ENCODE data around the gene TMEM200A. TPM values are rescaled to one million over a fixed set of nuclear protein-coding genes. Genes with fewer than 3 reads are reported as not detected.
A peak's percentile ranks its signal among the peaks of the same experiment; 100 is the strongest.

Gene TMEM200A
- total RNA-seq (2021; ENCODE audit: unreplicated experiment) = 0.10 TPM
- not detected for polyA plus RNA-seq (2012; ENCODE audit: insufficient read length)
- not detected for Bru-seq, nascent RNA
- BruChase-seq, experiment 1, labeled RNA remaining after a 2-hour chase = percentile 1 among the genes with signal in this experiment
- BruChase-seq, experiment 2, labeled RNA remaining after a 6-hour chase = percentile 3 among the genes with signal in this experiment
- long read RNA-seq = 0 reads

DNA sequence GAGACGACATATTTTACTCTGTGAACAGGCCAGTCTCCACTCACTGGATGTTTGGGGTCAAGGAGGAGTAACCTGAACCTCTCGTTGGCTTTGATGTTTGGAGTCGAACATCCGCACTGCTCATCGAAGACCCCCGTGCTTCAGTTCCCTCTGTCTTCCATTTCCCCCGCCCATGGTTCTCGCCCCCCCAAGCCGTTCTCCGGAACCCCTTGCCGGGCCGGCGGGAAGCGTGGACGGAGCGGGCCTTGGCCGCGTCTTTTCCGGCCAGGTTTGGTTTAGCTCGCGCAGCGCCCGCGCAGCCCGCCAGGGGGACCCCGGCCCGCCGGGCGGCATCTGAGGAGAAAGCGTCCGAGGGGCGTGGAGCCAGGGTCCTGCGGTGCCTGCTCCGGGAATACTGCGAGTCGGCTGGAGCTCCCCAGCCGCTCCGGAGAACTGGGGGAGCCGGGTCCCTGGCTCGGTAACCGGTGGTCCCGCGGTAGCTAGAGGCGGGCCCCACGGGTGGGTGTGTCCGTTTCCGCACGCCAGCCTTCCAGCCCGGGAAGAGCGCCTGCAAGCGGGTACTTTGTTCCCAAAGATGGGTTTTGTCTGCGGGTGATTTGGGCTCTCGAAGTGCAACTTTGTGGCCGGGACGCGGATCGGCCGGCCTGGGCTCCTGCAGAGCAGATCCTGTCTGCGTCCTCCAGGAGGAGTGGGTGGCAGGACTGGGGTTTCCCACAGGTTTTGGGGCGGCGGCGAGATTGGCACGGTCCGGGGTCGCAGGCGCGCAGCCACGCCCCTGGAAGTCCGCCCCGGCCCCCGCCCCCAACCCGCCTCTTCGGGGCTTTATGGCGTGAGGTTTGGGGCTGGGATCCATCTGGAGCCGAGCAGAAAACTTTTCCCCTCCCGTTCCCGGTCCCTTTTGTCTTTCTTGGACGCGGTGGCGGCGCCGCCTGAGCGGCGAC lies at the start of gene TMEM200A:
TSS of gene TMEM200A (plus strand) at position 852 of the 941 bp plus-strand sequence. CDS start 74,406 bp downstream, outside the sequence.
- in situ Hi-C loops (cut with HindIII; ENCODE audit: low pct_unique_long_range_greater_than_20kb, low sequenced_read_pairs) = no loop called here
- ATAC-seq (no peak), DNase-seq (ENCODE audit: low read depth, low spot score) (no peak)
- no TSS peak for BruUV-seq (replicated peaks)
- TF ChIP-seq, protein P1, sequence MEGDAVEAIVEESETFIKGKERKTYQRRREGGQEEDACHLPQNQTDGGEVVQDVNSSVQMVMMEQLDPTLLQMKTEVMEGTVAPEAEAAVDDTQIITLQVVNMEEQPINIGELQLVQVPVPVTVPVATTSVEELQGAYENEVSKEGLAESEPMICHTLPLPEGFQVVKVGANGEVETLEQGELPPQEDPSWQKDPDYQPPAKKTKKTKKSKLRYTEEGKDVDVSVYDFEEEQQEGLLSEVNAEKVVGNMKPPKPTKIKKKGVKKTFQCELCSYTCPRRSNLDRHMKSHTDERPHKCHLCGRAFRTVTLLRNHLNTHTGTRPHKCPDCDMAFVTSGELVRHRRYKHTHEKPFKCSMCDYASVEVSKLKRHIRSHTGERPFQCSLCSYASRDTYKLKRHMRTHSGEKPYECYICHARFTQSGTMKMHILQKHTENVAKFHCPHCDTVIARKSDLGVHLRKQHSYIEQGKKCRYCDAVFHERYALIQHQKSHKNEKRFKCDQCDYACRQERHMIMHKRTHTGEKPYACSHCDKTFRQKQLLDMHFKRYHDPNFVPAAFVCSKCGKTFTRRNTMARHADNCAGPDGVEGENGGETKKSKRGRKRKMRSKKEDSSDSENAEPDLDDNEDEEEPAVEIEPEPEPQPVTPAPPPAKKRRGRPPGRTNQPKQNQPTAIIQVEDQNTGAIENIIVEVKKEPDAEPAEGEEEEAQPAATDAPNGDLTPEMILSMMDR (IDR thresholded peaks at IDR 0.05) = peak; percentile 39
- no peak for TF ChIP-seq TCF7L2 (IDR thresholded peaks at IDR 0.05; ENCODE audit: low read depth, low read length)
- Histone ChIP-seq H3K4me3 (ENCODE audit: low read depth in 2 of 2, low read length in 2 of 2) (peak within 1 kb of the TSS in 1 of 2 experiments; percentile 40; a peak in 1 of 4 replicates), H3K27me3 (ENCODE audit: control insufficient read depth, insufficient read depth, low read length) (0 out of 2 replicates have a peak, but pooled peaks cover 6% of the 10 kb centered on the region), H3K36me3 (ENCODE audit: control insufficient read depth, insufficient read depth, low read length) (no peaks in the 10 kb centered on the region; the same call in 1 of the 2 replicates), H3K9me3 (ENCODE audit: control insufficient read depth, insufficient read depth, low read depth, low read length) (no peaks in the 10 kb centered on the region), H3K27ac (ENCODE audit: low read length) (no peak within 1 kb of the TSS), H3K4me1 (ENCODE audit: control insufficient read depth, insufficient read depth, low read length) (no peaks in the 10 kb centered on the region)
- intact Hi-C loops (cut with micrococcal nuclease; ENCODE audit: unreplicated experiment) = no loop called here
- ChIA-PET CTCF (interaction anchor here (0.6 kb wide), 1 partner anchor 333 kb away, joined by 3 read pairs; no protein-coding TSS in a partner anchor), POLR2A (no interaction called here)

DNA sequence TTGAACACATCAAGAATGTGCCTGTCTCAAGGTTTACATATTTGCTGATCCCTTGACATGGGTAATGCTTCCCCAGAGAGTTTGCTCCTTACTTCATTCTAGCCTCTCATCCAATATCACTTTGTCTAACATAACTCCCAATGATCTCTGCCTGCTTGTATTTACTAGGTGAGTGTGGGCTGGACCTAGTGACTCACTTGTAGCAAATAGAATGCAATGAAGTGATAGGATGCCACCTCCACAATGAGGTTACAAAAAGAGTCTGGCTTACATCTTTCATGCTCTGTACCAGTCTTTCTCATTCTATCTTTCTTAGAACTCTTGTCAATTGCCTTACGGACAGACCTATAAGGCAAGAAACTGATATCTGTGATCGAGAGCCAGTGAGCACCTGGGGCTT lies 44.9 kb upstream of the TMEM200A start:
- TF ChIP-seq, protein P2, sequence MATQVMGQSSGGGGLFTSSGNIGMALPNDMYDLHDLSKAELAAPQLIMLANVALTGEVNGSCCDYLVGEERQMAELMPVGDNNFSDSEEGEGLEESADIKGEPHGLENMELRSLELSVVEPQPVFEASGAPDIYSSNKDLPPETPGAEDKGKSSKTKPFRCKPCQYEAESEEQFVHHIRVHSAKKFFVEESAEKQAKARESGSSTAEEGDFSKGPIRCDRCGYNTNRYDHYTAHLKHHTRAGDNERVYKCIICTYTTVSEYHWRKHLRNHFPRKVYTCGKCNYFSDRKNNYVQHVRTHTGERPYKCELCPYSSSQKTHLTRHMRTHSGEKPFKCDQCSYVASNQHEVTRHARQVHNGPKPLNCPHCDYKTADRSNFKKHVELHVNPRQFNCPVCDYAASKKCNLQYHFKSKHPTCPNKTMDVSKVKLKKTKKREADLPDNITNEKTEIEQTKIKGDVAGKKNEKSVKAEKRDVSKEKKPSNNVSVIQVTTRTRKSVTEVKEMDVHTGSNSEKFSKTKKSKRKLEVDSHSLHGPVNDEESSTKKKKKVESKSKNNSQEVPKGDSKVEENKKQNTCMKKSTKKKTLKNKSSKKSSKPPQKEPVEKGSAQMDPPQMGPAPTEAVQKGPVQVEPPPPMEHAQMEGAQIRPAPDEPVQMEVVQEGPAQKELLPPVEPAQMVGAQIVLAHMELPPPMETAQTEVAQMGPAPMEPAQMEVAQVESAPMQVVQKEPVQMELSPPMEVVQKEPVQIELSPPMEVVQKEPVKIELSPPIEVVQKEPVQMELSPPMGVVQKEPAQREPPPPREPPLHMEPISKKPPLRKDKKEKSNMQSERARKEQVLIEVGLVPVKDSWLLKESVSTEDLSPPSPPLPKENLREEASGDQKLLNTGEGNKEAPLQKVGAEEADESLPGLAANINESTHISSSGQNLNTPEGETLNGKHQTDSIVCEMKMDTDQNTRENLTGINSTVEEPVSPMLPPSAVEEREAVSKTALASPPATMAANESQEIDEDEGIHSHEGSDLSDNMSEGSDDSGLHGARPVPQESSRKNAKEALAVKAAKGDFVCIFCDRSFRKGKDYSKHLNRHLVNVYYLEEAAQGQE (IDR thresholded peaks at IDR 0.05; ENCODE audit: insufficient read depth in 1 of 2, low read depth in 2 of 2, low read length in 1 of 2) = no peak
- TF ChIP-seq, protein P1 (IDR thresholded peaks at IDR 0.05) = no peak
- TF ChIP-seq TCF7L2 (IDR thresholded peaks at IDR 0.05; ENCODE audit: low read depth, low read length) (no peak), SIN3A (IDR thresholded peaks at IDR 0.05; ENCODE audit: borderline replicate concordance, insufficient read depth, low read depth, low read length) (no peak)
- no peak overlapping the region for H3K27ac ChIP-seq (ENCODE audit: low read length)
- no peak overlapping the region for H3K4me3 ChIP-seq (ENCODE audit: low read depth in 2 of 2, low read length in 2 of 2)
- CTCF ChIA-PET = interaction anchor here (0.6 kb wide), 1 partner anchor 538 kb away, joined by 3 read pairs; no protein-coding TSS in a partner anchor
- no peak for ATAC-seq
- POLR2A ChIA-PET = no interaction called here
- intact Hi-C loops (cut with micrococcal nuclease; ENCODE audit: unreplicated experiment) (loop anchor here (5.0 kb wide), 2 partner anchors 521 to 551 kb away; no protein-coding TSS in a partner anchor), in situ Hi-C loops (cut with HindIII; ENCODE audit: low pct_unique_long_range_greater_than_20kb, low sequenced_read_pairs) (no loop called here)
- no peaks in the 10 kb centered on the region for H3K27me3 ChIP-seq (ENCODE audit: control insufficient read depth, insufficient read depth, low read length)
- no peak for DNase-seq (ENCODE audit: low read depth, low spot score)
- H3K4me1 ChIP-seq (ENCODE audit: control insufficient read depth, insufficient read depth, low read length) = no peaks in the 10 kb centered on the region
- no peaks in the 10 kb centered on the region for H3K36me3 ChIP-seq (ENCODE audit: control insufficient read depth, insufficient read depth, low read length)
- BruUV-seq (replicated peaks) = no TSS peak
- no peaks in the 10 kb centered on the region for H3K9me3 ChIP-seq (ENCODE audit: control insufficient read depth, insufficient read depth, low read depth, low read length)

Measured in Panc1 (cell line).